ENCODE data around the gene MAT2A.

The MAT2A gene

GRCh38 chr2:85551698-85552678 lies 13.0 kb downstream of the MAT2A start:
- no peaks in the 10 kb centered on the region for H3K9me3 ChIP-seq (ENCODE audit: control insufficient read depth, insufficient read depth, low read length)
- H3K4me3 ChIP-seq (ENCODE audit: low read length) = no peak overlapping the region
- peaks cover 71% of the 10 kb centered on the region for H3K36me3 ChIP-seq (ENCODE audit: control insufficient read depth, low read length)
- no peak overlapping the region for H3K27ac ChIP-seq (ENCODE audit: low read depth, low read length)
- no peaks in the 10 kb centered on the region for H3K79me2 ChIP-seq (ENCODE audit: control insufficient read depth, low read length)
- TF ChIP-seq, protein P1, sequence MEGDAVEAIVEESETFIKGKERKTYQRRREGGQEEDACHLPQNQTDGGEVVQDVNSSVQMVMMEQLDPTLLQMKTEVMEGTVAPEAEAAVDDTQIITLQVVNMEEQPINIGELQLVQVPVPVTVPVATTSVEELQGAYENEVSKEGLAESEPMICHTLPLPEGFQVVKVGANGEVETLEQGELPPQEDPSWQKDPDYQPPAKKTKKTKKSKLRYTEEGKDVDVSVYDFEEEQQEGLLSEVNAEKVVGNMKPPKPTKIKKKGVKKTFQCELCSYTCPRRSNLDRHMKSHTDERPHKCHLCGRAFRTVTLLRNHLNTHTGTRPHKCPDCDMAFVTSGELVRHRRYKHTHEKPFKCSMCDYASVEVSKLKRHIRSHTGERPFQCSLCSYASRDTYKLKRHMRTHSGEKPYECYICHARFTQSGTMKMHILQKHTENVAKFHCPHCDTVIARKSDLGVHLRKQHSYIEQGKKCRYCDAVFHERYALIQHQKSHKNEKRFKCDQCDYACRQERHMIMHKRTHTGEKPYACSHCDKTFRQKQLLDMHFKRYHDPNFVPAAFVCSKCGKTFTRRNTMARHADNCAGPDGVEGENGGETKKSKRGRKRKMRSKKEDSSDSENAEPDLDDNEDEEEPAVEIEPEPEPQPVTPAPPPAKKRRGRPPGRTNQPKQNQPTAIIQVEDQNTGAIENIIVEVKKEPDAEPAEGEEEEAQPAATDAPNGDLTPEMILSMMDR (IDR thresholded peaks at IDR 0.05; ENCODE audit: low read depth, low read length, poor library complexity, severe bottlenecking) = peak; percentile 91
- no peak for TF ChIP-seq EZH2phosphoT487 (IDR thresholded peaks at IDR 0.05; ENCODE audit: borderline replicate concordance, low read length)
- no peaks in the 10 kb centered on the region for H4K20me1 ChIP-seq (ENCODE audit: control insufficient read depth, insufficient read depth, low read depth, low read length)
- peaks cover 22% of the 10 kb centered on the region for H3F3A ChIP-seq (ENCODE audit: control insufficient read depth, insufficient read depth)
- no peaks in the 10 kb centered on the region for H3K9me2 ChIP-seq (replicated peaks; ENCODE audit: control insufficient read depth, low read length)
- no peak overlapping the region for H3K4me2 ChIP-seq (ENCODE audit: low read length)
- H3K4me1 ChIP-seq (ENCODE audit: control insufficient read depth, low read length) = no peaks in the 10 kb centered on the region
- H3K27me3 ChIP-seq (ENCODE audit: control insufficient read depth, low read length) = no peaks in the 10 kb centered on the region

DNA sequence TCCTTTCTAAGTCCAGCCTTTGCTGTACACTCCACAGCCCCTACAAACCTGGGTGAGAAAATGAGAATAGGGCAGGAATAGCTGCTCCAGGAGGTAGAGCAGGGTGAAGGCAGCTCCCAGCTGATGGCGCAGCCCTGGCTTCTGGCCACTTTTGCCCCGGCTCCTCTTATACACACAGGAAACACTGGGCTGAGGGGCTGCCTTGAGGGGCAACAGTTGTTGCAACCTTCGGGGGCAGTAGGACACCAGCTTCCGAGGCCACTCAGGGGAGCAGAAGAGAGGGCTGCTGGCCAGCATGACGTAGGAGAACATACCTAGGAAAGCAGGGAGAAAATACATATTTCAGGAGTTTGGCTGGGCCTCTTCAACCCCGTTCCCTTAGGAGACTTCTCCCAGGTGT lies 14.2 kb downstream of the MAT2A start:
- no peaks in the 10 kb centered on the region for H3K27me3 ChIP-seq (ENCODE audit: control insufficient read depth, low read length)
- peaks cover 10% of the 10 kb centered on the region for H3F3A ChIP-seq (ENCODE audit: control insufficient read depth, insufficient read depth)
- TF ChIP-seq, protein P1 (IDR thresholded peaks at IDR 0.05; ENCODE audit: low read depth, low read length, poor library complexity, severe bottlenecking) = no peak
- no peak for TF ChIP-seq EZH2phosphoT487 (IDR thresholded peaks at IDR 0.05; ENCODE audit: borderline replicate concordance, low read length)
- H3K9me3 ChIP-seq (ENCODE audit: control insufficient read depth, insufficient read depth, low read length) = no peaks in the 10 kb centered on the region
- no peak overlapping the region for H3K4me3 ChIP-seq (ENCODE audit: low read length)
- no peaks in the 10 kb centered on the region for H4K20me1 ChIP-seq (ENCODE audit: control insufficient read depth, insufficient read depth, low read depth, low read length)
- no peak overlapping the region for H3K27ac ChIP-seq (ENCODE audit: low read depth, low read length)
- H3K4me1 ChIP-seq (ENCODE audit: control insufficient read depth, low read length) = no peaks in the 10 kb centered on the region
- no peaks in the 10 kb centered on the region for H3K9me2 ChIP-seq (replicated peaks; ENCODE audit: control insufficient read depth, low read length)
- no peak overlapping the region for H3K4me2 ChIP-seq (ENCODE audit: low read length)
- peaks cover 68% of the 10 kb centered on the region for H3K36me3 ChIP-seq (ENCODE audit: control insufficient read depth, low read length)
- 0 out of 2 replicates have a peak, but pooled peaks cover 4% of the 10 kb centered on the region for H3K79me2 ChIP-seq (ENCODE audit: control insufficient read depth, low read length)

GRCh38 chr2:85554980-85555612 lies 16.1 kb downstream of the MAT2A start:
- H3K36me3 ChIP-seq (ENCODE audit: control insufficient read depth, low read length) = peaks cover 67% of the 10 kb centered on the region
- H4K20me1 ChIP-seq (ENCODE audit: control insufficient read depth, insufficient read depth, low read depth, low read length) = no peaks in the 10 kb centered on the region
- H3K79me2 ChIP-seq (ENCODE audit: control insufficient read depth, low read length) = peaks cover 20% of the 10 kb centered on the region
- H3K4me3 ChIP-seq (ENCODE audit: low read length) = no peak overlapping the region
- H3K4me1 ChIP-seq (ENCODE audit: control insufficient read depth, low read length) = peaks cover 4% of the 10 kb centered on the region; the same call in 1 of the 2 replicates
- H3K27me3 ChIP-seq (ENCODE audit: control insufficient read depth, low read length) = no peaks in the 10 kb centered on the region
- H3K9me2 ChIP-seq (replicated peaks; ENCODE audit: control insufficient read depth, low read length) = no peaks in the 10 kb centered on the region
- TF ChIP-seq, protein P1 (IDR thresholded peaks at IDR 0.05; ENCODE audit: low read depth, low read length, poor library complexity, severe bottlenecking) = no peak
- no peak for TF ChIP-seq EZH2phosphoT487 (IDR thresholded peaks at IDR 0.05; ENCODE audit: borderline replicate concordance, low read length)
- H3K27ac ChIP-seq (ENCODE audit: low read depth, low read length) = no peak overlapping the region
- no peaks in the 10 kb centered on the region for H3K9me3 ChIP-seq (ENCODE audit: control insufficient read depth, insufficient read depth, low read length)
- 0 out of 2 replicates have a peak, but pooled peaks cover 2% of the 10 kb centered on the region for H3F3A ChIP-seq (ENCODE audit: control insufficient read depth, insufficient read depth)
- no peak overlapping the region for H3K4me2 ChIP-seq (ENCODE audit: low read length)
